Activated CD4-positive, alpha-beta T cell treated with anti-CD3 and anti-CD28 coated beads, Interleukin-2, amount 10 ng/mL, durations not matched to agents 24 days and 14 days (primary cell): ENCODE data around the gene OBP2B. TPM values are rescaled to one million over a fixed set of nuclear protein-coding genes. Genes with fewer than 3 reads are reported as not detected.
A peak's percentile ranks its signal among the peaks of the same experiment; 100 is the strongest.
"Not testable (repeated sequence)": the region's sequence is repeated elsewhere in the genome, so short reads cannot be mapped to it uniquely, and the experiment has no call there.

Source experiments
- DNase-seq: peaks from one replicate; pipeline ENCODE4 v3.0.0; 2022
- H3K27ac Mint-ChIP-seq: one replicate; pipeline ENCODE4 v1.8.0; 2022; ENCODE audit warnings: mild to moderate bottlenecking, mixed read lengths
- H3K27me3 Mint-ChIP-seq: one replicate; pipeline ENCODE4 v1.8.0; 2022; ENCODE audit warnings: mixed read lengths
- H3K36me3 Mint-ChIP-seq: one replicate; pipeline ENCODE4 v1.8.0; 2022; ENCODE audit warnings: low read depth, mild to moderate bottlenecking, mixed read lengths
- H3K4me1 Mint-ChIP-seq: one replicate; pipeline ENCODE4 v1.8.0; 2021; ENCODE audit warnings: mixed read lengths
- H3K4me3 Mint-ChIP-seq: one replicate; pipeline ENCODE4 v1.8.0; 2022; ENCODE audit warnings: mild to moderate bottlenecking, moderate library complexity, mixed read lengths
- H3K9me3 Mint-ChIP-seq: one replicate; pipeline ENCODE4 v1.8.0; 2021; ENCODE audit warnings: mixed read lengths
- intact Hi-C: fragments of 100-400 bp; cut with micrococcal nuclease; formaldehyde crosslinking; loops from one replicate; pipeline ENCODE4 v1.15.1; 2023
- total RNA-seq: library from RNA; stranded (reverse); gene quantifications from 2 replicates; pipeline ENCODE4 v1.2.3, GENCODE V29; 2022

OBP2B gene
- not detected in 2 replicates for total RNA-seq

DNA sequence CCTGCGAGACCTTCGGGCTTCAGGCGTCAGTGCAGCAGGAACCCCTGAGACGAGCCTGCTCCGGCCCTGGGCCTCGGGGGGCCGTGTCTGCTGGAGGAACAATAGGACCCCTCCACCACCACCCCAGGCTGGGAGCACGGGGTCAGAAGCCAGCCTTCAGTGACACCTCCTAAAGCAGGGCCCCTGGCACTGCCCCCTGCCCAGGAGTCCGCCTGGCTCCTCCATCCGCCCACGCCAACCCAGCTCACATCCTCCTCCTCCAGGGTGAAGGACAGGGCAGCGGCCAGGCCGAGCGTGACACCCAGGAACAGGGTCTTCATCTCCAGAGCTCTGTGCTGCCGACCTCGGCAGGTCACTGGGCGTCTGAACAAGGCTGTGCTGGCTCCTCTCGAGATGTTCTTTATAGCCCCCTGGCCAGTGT is at the start of gene OBP2B:
Gene OBP2B (minus strand): TSS at position 371 of the 421 bp plus-strand sequence. CDS start 51 bp downstream, at position 320.
- H3K4me3 Mint-ChIP-seq, DNase-seq, H3K36me3 Mint-ChIP-seq, H3K27ac Mint-ChIP-seq, H3K4me1 Mint-ChIP-seq, H3K27me3 Mint-ChIP-seq, intact Hi-C loops, H3K9me3 Mint-ChIP-seq: not testable (repeated sequence)

DNA sequence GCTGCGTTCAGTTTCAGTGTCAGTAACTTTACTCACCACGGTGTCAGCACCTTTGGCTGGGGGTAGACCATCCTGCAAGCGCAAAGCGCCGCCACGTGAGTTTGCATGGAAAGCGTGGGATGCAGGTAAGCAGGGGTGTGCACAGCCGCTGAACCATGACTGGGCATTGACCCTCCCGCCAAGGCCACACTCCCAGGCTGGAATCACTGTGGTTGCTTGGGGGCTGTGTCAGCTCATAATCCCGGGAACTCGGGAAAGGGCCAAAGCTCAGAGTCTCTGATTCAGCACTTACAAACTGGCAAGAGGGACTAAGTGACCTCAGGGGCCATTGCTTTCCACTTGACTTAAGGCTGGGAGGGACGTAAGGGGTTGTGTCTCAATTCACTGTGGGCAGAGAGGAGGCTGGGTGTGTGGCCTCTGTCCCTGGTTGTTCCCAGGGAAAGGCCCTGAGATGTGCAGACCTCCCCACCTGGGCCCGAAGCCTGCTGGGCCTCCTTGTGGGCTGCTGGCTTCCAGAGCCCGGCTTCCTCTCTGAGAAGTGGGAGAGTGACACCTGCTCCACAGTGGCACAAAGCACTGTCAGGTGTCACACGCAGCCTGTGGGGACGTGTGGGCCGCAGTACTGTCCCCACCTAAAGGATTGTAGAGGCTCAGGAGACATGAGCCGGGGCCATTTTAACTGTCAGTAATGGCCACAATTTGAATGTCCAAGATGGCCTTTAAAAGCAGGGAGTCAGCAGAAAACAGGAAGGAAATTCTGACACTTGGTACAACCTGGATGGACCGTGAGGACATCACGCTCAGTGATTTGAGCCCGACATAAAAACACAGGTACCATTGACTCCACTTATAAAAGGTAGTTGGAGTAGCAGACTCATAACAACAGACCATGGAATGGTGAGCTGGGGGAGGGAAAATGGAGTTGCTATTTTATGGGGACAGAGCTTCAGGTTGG is 49.3 kb upstream of the OBP2B start:
- intact Hi-C loops, result no loop called here
- no peak for DNase-seq
- Mint-ChIP-seq H3K27me3 (no peaks in the 10 kb centered on the region), H3K4me1 (peaks cover 2% of the 10 kb centered on the region), H3K9me3 (no peaks in the 10 kb centered on the region), H3K27ac (no peak overlapping the region), H3K36me3 (no peaks in the 10 kb centered on the region), H3K4me3 (no peak overlapping the region)

DNA sequence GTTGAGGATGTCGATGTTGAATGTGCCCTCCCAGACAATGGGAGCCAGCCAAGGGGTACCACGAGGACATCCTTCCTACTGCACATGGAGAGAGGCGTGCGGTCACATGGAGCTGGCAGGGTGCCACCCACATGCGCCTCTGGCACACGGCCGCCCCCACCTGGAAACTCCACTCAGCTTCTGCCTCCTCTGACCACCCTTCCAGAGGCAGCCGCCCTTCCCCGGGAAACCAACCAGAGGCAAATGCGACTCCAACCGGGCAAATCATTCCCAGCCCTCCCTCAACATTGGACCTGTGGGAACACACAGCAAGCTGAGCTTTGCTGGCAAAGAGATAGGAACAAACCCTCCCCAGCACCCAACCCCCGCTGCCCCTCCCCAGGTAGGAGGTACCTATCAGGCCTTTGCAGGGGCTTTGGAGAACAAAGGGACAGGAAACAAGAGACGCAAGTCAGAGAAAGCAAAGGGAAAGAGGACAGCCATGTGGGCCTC is 48.5 kb upstream of the OBP2B start:
- no peaks in the 10 kb centered on the region for H3K36me3 Mint-ChIP-seq
- no peaks in the 10 kb centered on the region for H3K27me3 Mint-ChIP-seq
- H3K9me3 Mint-ChIP-seq, result no peaks in the 10 kb centered on the region
- H3K4me1 Mint-ChIP-seq, result peaks cover 8% of the 10 kb centered on the region
- intact Hi-C loops, result no loop called here
- no peak overlapping the region for H3K27ac Mint-ChIP-seq
- no peak overlapping the region for H3K4me3 Mint-ChIP-seq
- DNase-seq, result no peak

- no peaks in the 10 kb centered on the region for H3K36me3 Mint-ChIP-seq
- peaks cover 9% of the 10 kb centered on the region for H3K4me1 Mint-ChIP-seq
- no peaks in the 10 kb centered on the region for H3K9me3 Mint-ChIP-seq
- no peaks in the 10 kb centered on the region for H3K27me3 Mint-ChIP-seq
- no peak overlapping the region for H3K4me3 Mint-ChIP-seq
- no peak for DNase-seq
- no peak overlapping the region for H3K27ac Mint-ChIP-seq
- intact Hi-C loops, result no loop called here
Observed at GRCh38 chr9:133256686-133257091, 47.6 kb upstream of the OBP2B start.

- intact Hi-C loops, result no loop called here
- Mint-ChIP-seq H3K9me3 (no peaks in the 10 kb centered on the region), H3K4me3 (no peak overlapping the region), H3K36me3 (no peaks in the 10 kb centered on the region), H3K27me3 (no peaks in the 10 kb centered on the region), H3K27ac (no peak overlapping the region), H3K4me1 (peaks cover 10% of the 10 kb centered on the region)
- DNase-seq, result no peak
Observed at GRCh38 chr9:133256136-133256461, 47.0 kb upstream of the OBP2B start.

- H3K36me3 Mint-ChIP-seq, result no peaks in the 10 kb centered on the region
- peaks cover 10% of the 10 kb centered on the region for H3K4me1 Mint-ChIP-seq
- H3K4me3 Mint-ChIP-seq, result no peak overlapping the region
- H3K27me3 Mint-ChIP-seq, result no peaks in the 10 kb centered on the region
- no peak for DNase-seq
- no peak overlapping the region for H3K27ac Mint-ChIP-seq
- H3K9me3 Mint-ChIP-seq, result no peaks in the 10 kb centered on the region
- intact Hi-C loops, result no loop called here
Observed at GRCh38 chr9:133255371-133256135, 46.5 kb upstream of the OBP2B start.

- no peaks in the 10 kb centered on the region for H3K27me3 Mint-ChIP-seq
- no peak overlapping the region for H3K27ac Mint-ChIP-seq
- intact Hi-C loops, result no loop called here
- DNase-seq, result no peak
- H3K36me3 Mint-ChIP-seq, result no peaks in the 10 kb centered on the region
- H3K4me3 Mint-ChIP-seq, result no peak overlapping the region
- peaks cover 12% of the 10 kb centered on the region for H3K4me1 Mint-ChIP-seq
- H3K9me3 Mint-ChIP-seq, result no peaks in the 10 kb centered on the region
Observed at GRCh38 chr9:133254471-133254870, 45.4 kb upstream of the OBP2B start.

DNA sequence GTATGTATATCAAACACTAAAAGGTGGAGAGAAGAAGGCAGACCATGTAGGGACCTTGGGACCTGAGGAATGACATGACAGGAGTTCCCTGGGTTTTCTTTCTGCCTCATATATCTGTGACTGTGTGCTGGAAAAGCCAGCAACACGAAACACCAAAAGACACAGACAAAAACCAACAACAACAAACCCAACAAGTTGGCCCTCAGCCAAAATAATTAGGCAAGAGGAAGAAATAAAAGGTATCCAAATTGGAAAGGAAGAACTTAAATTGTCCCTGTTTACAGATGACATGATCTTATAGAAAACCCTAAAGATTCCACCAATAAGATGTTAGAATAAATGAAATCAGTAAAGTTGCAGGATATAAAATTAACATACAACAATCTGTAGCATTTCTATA is 44.2 kb upstream of the OBP2B start:
- peaks cover 22% of the 10 kb centered on the region for H3K4me1 Mint-ChIP-seq
- H3K27ac Mint-ChIP-seq, result no peak overlapping the region
- no peak for DNase-seq
- H3K9me3 Mint-ChIP-seq, result no peaks in the 10 kb centered on the region
- H3K4me3 Mint-ChIP-seq, result no peak overlapping the region
- H3K27me3 Mint-ChIP-seq, result no peaks in the 10 kb centered on the region
- H3K36me3 Mint-ChIP-seq, result no peaks in the 10 kb centered on the region
- intact Hi-C loops, result no loop called here

DNA sequence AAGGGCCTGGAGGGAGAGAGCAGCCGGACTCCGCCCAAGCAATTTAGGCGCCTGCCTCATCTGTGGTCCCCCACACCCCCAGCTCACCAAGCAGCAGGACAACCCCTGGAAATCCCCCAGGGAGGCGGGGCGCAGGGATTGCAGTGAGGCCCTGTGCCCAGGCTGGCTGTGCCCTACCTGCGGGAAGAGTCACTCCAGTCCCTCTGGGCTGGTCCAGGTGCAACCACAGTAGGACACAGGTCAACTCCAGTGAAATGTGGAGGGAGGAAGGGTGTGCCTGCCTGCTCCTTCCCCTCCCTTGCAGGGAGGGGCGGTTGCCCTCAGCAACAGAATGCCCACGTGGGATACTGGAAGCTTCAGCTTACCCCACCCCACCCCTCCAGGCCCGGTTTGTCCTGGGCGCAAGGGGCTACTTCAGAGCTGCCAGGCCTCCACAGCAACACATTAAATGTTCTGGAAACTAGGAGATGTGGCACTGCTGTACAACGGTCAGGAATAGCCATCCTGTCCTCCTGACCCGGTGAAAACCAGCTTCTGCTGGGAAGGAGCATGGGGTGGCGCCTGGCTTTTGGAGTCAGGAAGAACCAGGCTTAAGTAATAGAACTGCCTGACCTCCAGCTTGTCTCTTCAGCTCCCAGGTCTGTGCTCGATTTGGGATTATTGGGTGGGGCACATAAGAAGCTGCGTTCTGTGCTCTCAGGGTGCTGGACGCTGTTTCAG is 43.4 kb upstream of the OBP2B start:
- peaks cover 22% of the 10 kb centered on the region for H3K4me1 Mint-ChIP-seq
- intact Hi-C loops, result no loop called here
- no peaks in the 10 kb centered on the region for H3K9me3 Mint-ChIP-seq
- peak overlapping the region; percentile 34 for H3K27ac Mint-ChIP-seq
- DNase-seq, result peak; percentile 79
- no peaks in the 10 kb centered on the region for H3K36me3 Mint-ChIP-seq
- no peaks in the 10 kb centered on the region for H3K27me3 Mint-ChIP-seq
- H3K4me3 Mint-ChIP-seq, result peak overlapping the region; percentile 56

- DNase-seq, result peak; percentile 85
- peak overlapping the region; percentile 56 for H3K4me3 Mint-ChIP-seq
- H3K4me1 Mint-ChIP-seq, result peaks cover 22% of the 10 kb centered on the region
- no peaks in the 10 kb centered on the region for H3K36me3 Mint-ChIP-seq
- intact Hi-C loops, result no loop called here
- peak overlapping the region; percentile 34 for H3K27ac Mint-ChIP-seq
- no peaks in the 10 kb centered on the region for H3K9me3 Mint-ChIP-seq
- no peaks in the 10 kb centered on the region for H3K27me3 Mint-ChIP-seq
Observed at GRCh38 chr9:133251773-133252172, 42.7 kb upstream of the OBP2B start.

- H3K9me3 Mint-ChIP-seq, H3K4me3 Mint-ChIP-seq, H3K27ac Mint-ChIP-seq, intact Hi-C loops, H3K27me3 Mint-ChIP-seq, DNase-seq, H3K36me3 Mint-ChIP-seq: not testable (repeated sequence)
- H3K4me1 Mint-ChIP-seq, result peaks cover 22% of the 10 kb centered on the region
Observed at GRCh38 chr9:133251221-133251620, 42.2 kb upstream of the OBP2B start.

- Mint-ChIP-seq H3K4me3 (peak overlapping the region; percentile 26), H3K27me3 (no peaks in the 10 kb centered on the region), H3K36me3 (no peaks in the 10 kb centered on the region), H3K9me3 (no peaks in the 10 kb centered on the region), H3K4me1 (peaks cover 22% of the 10 kb centered on the region), H3K27ac (no peak overlapping the region)
- no peak for DNase-seq
- intact Hi-C loops, result no loop called here
Observed at GRCh38 chr9:133250741-133251170, 41.7 kb upstream of the OBP2B start.

DNA sequence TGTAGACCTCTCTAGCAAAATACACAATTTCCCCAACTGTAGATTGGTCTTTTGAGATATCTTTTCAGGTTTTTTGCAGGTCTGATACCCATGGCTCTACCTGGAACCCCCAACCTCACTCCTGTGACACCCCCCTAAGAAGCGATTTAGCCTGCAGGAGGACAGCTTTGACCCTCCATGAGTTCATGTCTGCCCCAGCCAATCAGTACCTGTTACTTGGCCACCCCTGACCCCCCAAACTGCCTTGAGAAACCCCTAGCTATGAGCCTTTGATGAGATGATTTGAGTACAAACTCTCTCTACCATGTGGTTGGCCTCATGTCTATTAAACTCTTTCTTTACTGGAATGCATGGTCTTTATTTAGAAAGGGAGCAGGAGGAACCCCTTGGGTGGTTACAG is 40.3 kb upstream of the OBP2B start:
- no peaks in the 10 kb centered on the region for H3K36me3 Mint-ChIP-seq
- no peaks in the 10 kb centered on the region for H3K27me3 Mint-ChIP-seq
- DNase-seq, result no peak
- no peak overlapping the region for H3K27ac Mint-ChIP-seq
- H3K4me3 Mint-ChIP-seq, result no peak overlapping the region
- peaks cover 22% of the 10 kb centered on the region for H3K4me1 Mint-ChIP-seq
- intact Hi-C loops, result no loop called here
- no peaks in the 10 kb centered on the region for H3K9me3 Mint-ChIP-seq
